Measurements from ENCODE around the gene MCF2L. TPM values are rescaled to one million over a fixed set of nuclear protein-coding genes. Genes with fewer than 3 reads are reported as not detected.

The MCF2L gene
- polyA plus RNA-seq, 1 donor from 2014 or later: 88.0 TPM

DNA sequence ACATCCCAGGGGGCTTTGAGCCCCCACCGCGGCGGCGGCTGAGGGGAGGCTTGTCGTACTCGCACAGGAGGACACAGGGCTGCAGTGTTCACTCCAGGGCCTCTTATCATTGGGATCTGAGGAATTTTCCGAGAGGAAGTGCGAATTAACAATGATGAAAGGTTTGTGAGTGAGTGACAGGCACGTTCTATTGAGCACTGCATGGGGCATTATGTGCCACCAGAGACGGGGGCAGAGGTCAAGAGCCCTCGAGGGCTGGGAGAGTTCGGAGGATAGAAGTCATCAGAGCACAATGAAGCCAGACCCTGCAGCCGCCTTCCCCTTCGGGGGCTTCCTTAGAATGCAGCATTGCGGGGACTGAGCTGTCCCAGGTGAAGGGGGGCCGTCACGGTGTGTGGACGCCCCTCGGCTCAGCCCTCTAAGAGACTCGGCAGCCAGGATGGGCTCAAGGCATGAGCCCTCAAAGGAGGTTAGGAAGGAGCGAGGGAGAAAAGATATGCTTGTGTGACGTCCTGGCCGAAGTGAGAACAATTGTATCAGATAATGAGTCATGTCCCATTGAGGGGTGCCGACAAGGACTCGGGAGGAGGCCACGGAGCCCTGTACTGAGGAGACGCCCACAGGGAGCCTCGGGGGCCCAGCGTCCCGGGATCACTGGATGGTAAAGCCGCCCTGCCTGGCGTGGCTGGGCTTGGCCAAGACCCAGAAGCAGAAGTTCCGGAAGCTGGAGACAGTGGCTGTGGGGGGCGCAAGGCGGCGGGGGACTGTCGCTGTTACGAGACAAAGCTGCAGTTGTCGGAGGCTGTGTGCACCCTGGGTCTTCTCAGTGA lies 53.9 kb downstream of the MCF2L start:
- Histone ChIP-seq H3K9ac (ENCODE audit: low read length) (peak overlapping the region; percentile 9), H3K36me3 (ENCODE audit: insufficient read depth, low read length) (peaks cover 8% of the 10 kb centered on the region), H3K27ac (ENCODE audit: low read length) (no peak overlapping the region), H3K27me3 (ENCODE audit: insufficient read depth, low read depth, low read length) (no peaks in the 10 kb centered on the region), H2AFZ (ENCODE audit: low read depth, low read length) (no peak overlapping the region), H3K79me2 (replicated peaks; ENCODE audit: insufficient read depth, low read length) (no peaks in the 10 kb centered on the region), H4K20me1 (ENCODE audit: insufficient read depth) (no peaks in the 10 kb centered on the region), H3K4me3 (ENCODE audit: low read length) (peak overlapping the region; percentile 28), H3K4me2 (ENCODE audit: low read length) (no peak overlapping the region), H3F3A (ENCODE audit: insufficient read depth, low read length, poor library complexity, severe bottlenecking) (no peaks in the 10 kb centered on the region), H3K9me3 (ENCODE audit: low read length) (no peaks in the 10 kb centered on the region), H3K9me2 (ENCODE audit: insufficient read depth, low read length) (no peaks in the 10 kb centered on the region)
- TF ChIP-seq, protein P1, sequence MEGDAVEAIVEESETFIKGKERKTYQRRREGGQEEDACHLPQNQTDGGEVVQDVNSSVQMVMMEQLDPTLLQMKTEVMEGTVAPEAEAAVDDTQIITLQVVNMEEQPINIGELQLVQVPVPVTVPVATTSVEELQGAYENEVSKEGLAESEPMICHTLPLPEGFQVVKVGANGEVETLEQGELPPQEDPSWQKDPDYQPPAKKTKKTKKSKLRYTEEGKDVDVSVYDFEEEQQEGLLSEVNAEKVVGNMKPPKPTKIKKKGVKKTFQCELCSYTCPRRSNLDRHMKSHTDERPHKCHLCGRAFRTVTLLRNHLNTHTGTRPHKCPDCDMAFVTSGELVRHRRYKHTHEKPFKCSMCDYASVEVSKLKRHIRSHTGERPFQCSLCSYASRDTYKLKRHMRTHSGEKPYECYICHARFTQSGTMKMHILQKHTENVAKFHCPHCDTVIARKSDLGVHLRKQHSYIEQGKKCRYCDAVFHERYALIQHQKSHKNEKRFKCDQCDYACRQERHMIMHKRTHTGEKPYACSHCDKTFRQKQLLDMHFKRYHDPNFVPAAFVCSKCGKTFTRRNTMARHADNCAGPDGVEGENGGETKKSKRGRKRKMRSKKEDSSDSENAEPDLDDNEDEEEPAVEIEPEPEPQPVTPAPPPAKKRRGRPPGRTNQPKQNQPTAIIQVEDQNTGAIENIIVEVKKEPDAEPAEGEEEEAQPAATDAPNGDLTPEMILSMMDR (IDR thresholded peaks at IDR 0.05; ENCODE audit: poor library complexity, severe bottlenecking): no peak
- TF ChIP-seq RAD21 (conservative IDR thresholded peaks at IDR 0.05) (no peak), MXI1 (conservative IDR thresholded peaks at IDR 0.05; ENCODE audit: poor library complexity, severe bottlenecking) (no peak), POLR2AphosphoS5 (IDR thresholded peaks at IDR 0.05) (no peak), EP300 (conservative IDR thresholded peaks at IDR 0.05; ENCODE audit: poor library complexity, severe bottlenecking) (no peak), EZH2 (IDR thresholded peaks at IDR 0.05; ENCODE audit: borderline replicate concordance, insufficient read depth, low read length, poor library complexity, severe bottlenecking) (no peak), SMC3 (conservative IDR thresholded peaks at IDR 0.05; ENCODE audit: poor library complexity) (no peak), TAF1 (IDR thresholded peaks at IDR 0.05; ENCODE audit: low read depth) (no peak)
- TF ChIP-seq, protein P2, sequence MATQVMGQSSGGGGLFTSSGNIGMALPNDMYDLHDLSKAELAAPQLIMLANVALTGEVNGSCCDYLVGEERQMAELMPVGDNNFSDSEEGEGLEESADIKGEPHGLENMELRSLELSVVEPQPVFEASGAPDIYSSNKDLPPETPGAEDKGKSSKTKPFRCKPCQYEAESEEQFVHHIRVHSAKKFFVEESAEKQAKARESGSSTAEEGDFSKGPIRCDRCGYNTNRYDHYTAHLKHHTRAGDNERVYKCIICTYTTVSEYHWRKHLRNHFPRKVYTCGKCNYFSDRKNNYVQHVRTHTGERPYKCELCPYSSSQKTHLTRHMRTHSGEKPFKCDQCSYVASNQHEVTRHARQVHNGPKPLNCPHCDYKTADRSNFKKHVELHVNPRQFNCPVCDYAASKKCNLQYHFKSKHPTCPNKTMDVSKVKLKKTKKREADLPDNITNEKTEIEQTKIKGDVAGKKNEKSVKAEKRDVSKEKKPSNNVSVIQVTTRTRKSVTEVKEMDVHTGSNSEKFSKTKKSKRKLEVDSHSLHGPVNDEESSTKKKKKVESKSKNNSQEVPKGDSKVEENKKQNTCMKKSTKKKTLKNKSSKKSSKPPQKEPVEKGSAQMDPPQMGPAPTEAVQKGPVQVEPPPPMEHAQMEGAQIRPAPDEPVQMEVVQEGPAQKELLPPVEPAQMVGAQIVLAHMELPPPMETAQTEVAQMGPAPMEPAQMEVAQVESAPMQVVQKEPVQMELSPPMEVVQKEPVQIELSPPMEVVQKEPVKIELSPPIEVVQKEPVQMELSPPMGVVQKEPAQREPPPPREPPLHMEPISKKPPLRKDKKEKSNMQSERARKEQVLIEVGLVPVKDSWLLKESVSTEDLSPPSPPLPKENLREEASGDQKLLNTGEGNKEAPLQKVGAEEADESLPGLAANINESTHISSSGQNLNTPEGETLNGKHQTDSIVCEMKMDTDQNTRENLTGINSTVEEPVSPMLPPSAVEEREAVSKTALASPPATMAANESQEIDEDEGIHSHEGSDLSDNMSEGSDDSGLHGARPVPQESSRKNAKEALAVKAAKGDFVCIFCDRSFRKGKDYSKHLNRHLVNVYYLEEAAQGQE (IDR thresholded peaks at IDR 0.05; ENCODE audit: borderline replicate concordance): no peak

DNA sequence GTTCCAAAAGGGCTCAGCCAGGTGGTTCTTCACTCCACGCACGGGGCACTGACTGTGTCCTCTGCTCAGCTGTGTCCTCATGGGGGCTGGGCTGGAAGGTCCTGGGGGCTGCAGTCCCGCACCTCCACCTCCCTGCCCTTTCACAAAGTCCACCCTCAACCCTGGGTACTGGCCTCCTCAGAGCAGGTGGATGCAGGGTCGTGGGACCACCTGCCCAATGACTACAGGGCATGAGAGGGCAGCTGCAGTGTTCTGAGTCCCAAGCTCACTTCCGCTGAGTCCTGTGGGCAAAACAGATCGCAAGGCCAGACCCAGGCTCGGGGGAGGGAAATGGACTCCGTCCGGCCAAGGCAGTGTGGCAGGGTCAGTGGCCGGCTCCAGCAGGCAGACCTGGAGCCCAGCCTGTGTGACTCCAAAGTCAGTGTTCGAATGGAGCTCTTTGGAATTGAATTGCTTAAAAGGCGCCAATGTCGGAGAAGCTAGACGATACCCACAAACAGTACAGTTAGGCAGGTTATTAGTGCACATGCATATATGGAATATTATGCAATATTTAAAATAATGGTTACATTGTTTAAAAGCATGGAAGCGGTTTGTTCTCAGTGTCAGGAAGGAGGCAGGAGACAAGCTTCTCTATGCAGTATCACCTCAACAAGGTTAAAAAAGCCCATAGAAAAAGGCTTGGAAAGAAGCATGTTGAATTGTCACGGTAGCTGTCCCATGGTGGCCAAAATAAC lies 54.8 kb downstream of the MCF2L start:
- H3F3A ChIP-seq (ENCODE audit: insufficient read depth, low read length, poor library complexity, severe bottlenecking): no peaks in the 10 kb centered on the region
- no peaks in the 10 kb centered on the region for H3K79me2 ChIP-seq (replicated peaks; ENCODE audit: insufficient read depth, low read length)
- H3K4me2 ChIP-seq (ENCODE audit: low read length): no peak overlapping the region
- H3K27ac ChIP-seq (ENCODE audit: low read length): no peak overlapping the region
- no peaks in the 10 kb centered on the region for H4K20me1 ChIP-seq (ENCODE audit: insufficient read depth)
- H3K9ac ChIP-seq (ENCODE audit: low read length): no peak overlapping the region
- no peaks in the 10 kb centered on the region for H3K9me2 ChIP-seq (ENCODE audit: insufficient read depth, low read length)
- TF ChIP-seq SMC3 (conservative IDR thresholded peaks at IDR 0.05; ENCODE audit: poor library complexity) (no peak), EZH2 (IDR thresholded peaks at IDR 0.05; ENCODE audit: borderline replicate concordance, insufficient read depth, low read length, poor library complexity, severe bottlenecking) (no peak), RAD21 (conservative IDR thresholded peaks at IDR 0.05) (no peak), POLR2AphosphoS5 (IDR thresholded peaks at IDR 0.05) (no peak), MXI1 (conservative IDR thresholded peaks at IDR 0.05; ENCODE audit: poor library complexity, severe bottlenecking) (no peak), TAF1 (IDR thresholded peaks at IDR 0.05; ENCODE audit: low read depth) (no peak), EP300 (conservative IDR thresholded peaks at IDR 0.05; ENCODE audit: poor library complexity, severe bottlenecking) (no peak)
- TF ChIP-seq, protein P1 (IDR thresholded peaks at IDR 0.05; ENCODE audit: poor library complexity, severe bottlenecking): no peak
- TF ChIP-seq, protein P2 (IDR thresholded peaks at IDR 0.05; ENCODE audit: borderline replicate concordance): no peak
- H3K36me3 ChIP-seq (ENCODE audit: insufficient read depth, low read length): peaks cover 8% of the 10 kb centered on the region
- no peak overlapping the region for H3K4me3 ChIP-seq (ENCODE audit: low read length)
- H3K27me3 ChIP-seq (ENCODE audit: insufficient read depth, low read depth, low read length): no peaks in the 10 kb centered on the region
- no peaks in the 10 kb centered on the region for H3K9me3 ChIP-seq (ENCODE audit: low read length)
- no peak overlapping the region for H2AFZ ChIP-seq (ENCODE audit: low read depth, low read length)

Data from neural cell (in vitro differentiated cells).